NCI-H2029 (cell line): Measurements from ENCODE around the gene CRB3.

Experiments
- DNase-seq: peaks from one replicate; lab custom pipeline; 2025; lab: John Stamatoyannopoulos, UW

CRB3 gene

DNA sequence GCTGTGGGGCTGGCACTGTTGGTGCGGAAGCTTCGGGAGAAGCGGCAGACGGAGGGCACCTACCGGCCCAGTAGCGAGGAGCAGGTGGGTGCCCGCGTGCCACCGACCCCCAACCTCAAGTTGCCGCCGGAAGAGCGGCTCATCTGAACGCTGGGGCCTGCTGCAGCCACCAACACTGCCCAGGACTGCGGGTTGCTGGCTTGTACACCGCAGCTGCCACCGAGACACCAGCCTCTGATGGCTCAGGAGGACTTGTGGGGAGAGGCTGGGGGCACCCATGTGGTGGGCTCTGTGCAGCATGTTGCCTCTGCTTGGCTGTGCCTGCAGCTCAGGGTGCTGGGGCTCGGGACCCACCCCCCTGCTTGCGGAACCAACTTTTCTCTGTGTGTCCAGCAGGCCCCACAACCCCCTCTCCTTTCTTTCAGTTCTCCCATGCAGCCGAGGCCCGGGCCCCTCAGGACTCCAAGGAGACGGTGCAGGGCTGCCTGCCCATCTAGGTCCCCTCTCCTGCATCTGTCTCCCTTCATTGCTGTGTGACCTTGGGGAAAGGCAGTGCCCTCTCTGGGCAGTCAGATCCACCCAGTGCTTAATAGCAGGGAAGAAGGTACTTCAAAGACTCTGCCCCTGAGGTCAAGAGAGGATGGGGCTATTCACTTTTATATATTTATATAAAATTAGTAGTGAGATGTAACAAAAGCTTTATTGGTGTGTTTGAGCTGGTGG is 2.6 kb downstream of the CRB3 start:
- DNase-seq = no peak

DNA sequence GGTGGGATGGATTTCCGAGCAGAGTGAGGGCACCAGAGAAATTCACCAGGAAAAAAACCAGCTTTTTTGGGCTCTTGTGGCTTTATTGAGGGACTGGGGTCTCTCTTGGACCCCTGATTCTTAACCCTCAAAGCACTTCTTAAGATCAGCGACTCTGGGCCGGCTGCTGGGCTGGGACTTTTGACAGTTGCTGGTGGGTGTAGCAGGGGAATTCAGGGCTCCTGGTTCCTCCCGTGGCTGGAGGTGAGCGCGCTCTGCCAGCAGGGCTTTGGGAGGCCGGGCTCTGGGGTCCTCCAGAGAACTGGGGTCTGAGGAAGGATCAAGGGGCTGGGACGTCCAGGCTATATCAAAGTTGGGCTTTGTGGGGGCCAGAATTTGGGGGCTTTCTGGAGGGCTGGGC is 3.3 kb downstream of the CRB3 start:
- DNase-seq = no peak

DNA sequence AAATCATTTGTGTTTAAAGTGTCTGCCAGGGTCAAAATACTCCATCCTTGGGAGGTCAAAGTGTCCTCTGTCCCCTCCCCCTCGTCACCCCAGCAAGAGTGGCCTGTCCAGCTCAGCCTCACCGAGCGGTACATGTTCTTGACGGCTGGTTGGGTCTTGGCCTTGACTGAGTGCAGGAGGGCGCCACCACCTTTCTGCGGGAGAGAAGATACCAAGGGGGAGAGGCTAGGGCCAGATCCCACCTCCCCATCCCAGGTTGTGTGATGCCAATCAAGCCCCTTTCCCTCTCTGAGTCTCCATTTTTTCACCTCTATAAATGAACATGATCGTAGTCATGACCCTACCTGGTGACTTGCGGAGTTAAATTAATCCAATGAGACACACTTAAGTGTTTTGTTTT is 6.1 kb downstream of the CRB3 start:
- no peak for DNase-seq

DNA sequence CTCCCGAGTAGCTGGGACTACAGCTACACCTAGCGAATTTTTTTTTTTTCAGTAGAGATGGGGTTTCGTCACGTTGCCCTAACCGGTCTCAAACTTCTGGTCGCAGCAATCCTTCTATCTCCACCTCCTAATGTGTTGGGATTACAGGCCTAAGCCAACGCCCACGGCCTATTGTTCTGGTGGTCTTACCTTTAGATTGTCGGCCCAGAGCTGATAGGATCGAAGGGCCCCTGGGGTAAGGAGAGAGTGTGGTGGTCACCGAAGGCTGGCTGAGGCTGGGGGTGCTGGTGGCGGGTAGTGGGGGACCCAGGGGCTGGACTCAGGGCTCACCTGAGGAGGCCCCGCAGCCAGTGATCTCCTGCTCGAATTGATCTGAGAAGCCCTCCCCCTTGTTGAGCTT is 7.0 kb downstream of the CRB3 start:
- DNase-seq = no peak

DNA sequence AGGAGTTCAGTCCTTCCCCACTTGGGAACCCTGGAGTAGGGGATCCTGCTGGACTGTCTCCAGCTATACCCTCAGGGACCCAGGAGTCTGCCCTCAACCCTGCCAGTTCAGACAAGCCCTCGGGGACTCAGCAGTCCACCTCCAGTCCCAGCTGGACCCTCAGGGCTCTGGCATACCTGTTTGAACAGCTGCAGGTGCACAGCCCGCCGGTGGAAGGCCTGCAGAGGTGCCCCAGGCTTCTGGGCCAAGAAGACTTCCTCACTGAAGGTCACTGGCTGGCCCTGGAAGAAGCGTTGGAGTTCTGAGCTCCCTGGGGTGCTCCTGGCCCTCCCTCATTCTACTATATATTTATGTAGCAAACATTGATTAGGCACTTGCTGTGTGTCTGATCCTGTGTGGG is 8.6 kb downstream of the CRB3 start:
- DNase-seq = no peak

DNA sequence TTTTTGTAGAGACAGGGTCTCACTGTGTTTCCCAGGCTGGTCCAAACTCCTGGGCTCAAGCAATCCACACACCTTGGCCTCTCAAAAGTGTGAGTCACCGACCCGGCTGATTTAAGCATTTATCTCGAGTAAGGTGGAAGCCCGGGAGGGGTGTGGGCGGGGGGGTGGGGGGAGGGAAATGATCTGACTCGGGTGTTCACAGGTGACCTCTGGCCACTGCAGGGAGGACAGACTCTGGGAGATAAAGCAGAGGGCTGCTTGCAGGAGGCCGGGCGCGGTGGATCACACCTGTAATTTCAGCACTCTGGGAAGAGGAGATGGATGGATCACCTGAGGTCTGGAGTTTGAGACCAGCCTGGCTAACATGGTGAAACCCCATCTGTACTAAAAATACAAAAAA is 9.6 kb downstream of the CRB3 start:
- no peak for DNase-seq

DNA sequence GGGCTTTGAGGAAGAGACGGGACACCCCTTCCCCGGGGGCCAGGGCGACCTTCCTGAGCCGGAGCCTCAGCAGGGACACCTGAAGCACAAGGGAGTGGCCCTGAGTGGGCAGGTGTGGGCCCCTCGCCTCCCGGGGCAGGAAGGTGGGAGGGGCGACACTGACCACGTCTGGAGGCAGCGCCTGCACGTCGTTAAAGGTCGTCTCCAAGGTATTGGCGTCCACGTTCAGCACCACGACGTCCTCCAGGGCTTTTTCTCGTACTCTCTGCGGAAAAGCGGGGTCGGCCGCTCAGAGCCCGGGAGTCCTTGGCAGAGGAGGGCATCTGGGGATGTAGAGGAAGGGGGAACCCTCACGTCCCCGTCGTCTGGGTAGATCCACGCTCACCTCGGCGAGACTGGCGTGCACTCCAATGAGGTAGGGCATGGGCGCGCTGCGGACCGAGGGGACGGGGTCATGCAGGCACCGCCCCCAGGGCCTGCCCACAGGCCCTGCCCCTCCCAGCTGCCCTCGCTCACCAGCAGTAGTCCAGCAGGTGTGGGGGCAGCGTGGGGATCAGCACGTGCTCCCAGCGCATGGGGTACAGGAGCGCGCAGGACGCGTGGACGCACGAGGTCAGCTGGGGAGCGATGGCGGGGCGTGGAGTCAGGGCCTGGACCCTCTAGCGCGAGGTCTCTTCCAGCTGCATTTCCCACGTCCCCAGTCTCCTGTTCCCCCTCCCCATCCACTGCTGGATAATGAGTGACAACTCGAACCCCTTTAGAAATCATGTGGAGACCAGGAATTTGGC is 11.4 kb downstream of the CRB3 start:
- DNase-seq = no peak

DNA sequence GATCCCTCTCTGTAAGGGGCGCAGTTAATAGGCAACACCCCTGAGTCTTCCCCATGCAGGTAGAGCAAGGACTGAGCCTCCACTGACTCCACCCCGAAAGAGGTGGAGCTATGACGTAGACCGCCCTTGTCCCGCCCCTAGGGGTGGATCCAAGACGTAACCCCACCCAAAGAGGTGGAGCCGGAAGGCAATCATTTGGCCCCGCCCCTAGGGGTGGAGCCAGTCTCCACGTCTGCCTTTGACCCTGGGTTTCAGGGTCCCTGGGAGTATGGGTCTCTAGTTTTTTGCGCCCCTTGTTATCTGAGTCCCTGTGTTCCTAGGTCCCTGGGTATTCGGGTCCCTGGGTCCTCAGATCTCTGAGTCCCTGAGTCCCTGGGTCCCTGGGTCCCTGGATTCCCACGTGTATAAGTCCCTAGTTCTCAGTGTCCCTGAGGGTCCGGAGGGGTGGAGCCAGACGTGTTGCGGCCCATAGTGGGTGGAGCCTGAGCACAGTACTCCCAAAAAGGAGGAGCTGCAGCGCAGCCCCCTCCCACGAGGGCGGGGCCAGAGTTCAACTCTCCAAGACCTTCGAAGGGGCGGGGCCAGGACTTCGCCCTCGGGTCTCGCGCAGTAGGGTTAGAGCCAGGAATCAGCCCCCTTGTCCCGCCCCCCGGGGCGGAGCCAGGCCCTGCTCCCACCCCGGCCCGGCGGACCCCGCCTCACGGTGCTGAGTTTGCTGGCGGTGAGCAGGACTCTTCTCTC is 12.3 kb downstream of the CRB3 start:
- DNase-seq = no peak

DNA sequence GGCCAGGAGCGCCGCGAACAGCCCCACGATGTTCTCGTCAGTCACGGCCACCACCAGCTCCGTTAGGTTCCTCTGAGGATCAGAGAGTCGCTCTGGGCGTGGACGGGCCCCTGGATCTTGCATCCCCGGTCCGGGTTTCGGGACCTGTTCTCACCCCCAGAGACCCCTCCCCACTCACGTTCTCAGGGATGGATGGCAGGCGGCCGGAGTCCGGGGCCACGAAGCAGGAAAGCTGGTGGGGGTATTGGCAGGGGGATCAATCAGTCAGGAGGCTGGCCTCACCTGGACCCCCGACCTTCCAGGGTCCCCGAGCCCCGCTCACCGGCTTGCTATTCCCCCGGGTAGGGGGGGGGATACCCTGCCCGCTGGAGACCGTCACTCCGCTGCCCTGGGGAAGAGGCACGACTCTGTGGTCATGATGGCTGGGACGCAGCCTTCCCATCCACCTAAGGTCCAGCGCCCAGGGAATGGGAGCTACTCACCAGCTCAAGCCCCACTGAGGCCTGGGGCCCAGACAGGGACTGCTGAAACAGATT is 12.9 kb downstream of the CRB3 start:
- DNase-seq = no peak

DNA sequence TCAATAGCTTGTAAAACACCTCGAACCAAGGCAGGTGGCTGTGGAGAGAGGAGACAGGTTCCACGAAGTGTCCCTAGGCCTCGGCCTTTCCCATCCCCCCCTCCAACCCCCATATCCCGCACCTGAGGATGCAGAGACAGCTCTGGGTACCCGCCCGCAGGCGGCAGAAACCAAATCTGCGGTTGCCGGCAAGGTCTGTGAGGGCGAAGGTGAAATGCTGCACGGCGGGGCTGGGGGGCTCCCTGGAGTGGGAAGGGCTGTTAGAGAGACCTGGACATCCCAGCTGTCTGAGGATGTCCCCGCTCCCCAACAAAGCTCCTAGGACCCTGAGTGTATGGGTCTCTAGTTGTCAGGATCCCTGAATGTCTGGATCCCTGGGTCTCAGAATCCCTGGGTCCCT is 14.7 kb downstream of the CRB3 start:
- no peak for DNase-seq

DNA sequence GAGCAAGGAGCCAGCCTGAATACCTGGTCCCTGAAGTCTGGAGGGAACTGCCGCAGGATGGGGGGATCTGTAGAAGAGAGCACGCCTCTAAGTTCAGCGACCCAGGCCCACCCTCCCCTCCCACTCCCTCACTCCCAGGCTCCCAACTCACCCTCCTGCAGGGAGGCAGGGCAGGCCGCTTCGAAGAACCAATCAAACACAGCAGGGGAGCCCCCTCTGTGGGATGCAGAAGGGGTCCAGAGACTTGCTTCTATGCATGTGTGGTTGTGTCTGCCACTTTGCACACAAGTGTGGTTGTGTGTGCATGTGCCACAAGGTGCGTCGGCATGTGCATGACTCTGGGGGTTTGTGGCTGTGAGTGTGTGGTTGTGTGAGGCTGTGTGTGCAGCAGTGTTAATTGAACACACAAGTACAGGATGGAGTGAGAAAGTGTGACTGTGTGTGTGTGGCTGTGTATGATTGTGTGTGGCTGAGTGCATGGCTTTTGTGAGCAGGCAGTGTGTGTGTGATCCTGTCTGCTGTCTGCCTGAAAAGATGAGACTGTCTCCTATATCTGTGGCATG is 15.8 kb downstream of the CRB3 start:
- no peak for DNase-seq

DNA sequence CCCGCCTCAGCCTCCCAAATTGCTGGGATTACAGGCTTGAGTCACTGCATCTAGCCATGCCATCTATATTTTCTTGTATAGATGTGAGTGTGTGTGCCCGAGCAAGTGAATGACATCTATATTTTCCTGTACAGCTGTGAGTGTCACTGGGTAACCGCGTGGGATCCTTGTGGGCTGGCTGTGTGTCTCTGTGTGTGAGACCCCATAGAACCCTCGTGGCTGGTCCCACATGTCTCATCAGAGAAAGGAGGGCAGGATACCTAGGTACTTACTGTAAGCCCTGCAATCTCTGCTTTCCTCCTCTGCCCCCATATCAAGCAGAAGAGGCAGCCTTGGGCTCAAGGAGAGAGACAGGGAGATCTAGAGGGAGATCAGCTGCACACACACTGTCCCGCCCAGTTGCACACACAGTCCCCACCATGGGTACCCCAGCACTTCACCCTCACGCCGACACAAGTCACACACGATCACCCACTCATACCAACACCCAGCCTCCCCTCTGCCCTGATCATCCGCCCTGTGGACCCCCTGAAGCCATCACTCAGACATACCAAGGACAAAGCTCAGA is 16.9 kb downstream of the CRB3 start:
- DNase-seq = no peak

DNA sequence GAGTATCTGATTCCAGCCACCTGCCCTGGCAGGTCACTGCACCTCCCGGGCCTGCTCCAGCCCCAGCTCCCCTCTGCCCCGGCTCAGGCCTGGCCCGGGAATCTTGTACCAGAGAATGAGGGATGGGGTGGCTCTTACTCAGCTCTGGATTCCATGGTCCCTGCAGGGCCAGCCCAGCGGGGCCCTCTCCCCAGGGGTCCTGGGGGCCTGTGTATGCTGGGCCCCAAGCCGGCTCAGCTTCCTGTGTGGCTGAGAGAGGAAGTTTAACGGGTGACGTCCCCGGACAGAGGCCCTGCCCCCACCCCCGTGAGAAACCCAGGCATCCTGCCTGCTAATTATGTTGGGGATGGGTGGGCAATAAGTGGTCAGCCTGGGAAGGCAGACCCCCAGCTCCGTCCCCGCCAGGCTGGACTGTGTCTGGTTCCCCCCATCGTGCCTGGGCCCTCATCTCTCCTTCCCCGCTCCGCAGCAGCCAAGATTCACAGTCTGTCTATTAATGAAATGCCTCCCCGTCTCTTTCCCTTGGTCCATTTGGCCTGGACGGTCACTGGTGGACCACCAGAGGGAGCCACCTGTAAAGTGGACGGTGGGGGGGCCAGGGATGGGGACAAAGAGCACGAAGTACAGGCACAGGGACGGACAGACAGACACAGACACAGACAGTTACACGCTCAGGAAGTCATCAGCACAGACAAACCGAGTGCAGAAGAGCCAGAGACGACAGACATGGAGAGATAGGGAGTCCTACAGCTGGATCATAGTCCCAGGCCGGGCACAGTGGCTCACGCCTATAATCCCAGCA is 17.7 kb downstream of the CRB3 start, which contains the start of gene DENND1C:
TSS of gene DENND1C (minus strand) at position 247 of the 802 bp plus-strand sequence. CDS start at position 155, 92 bp downstream.
- DNase-seq = no peak

DNA sequence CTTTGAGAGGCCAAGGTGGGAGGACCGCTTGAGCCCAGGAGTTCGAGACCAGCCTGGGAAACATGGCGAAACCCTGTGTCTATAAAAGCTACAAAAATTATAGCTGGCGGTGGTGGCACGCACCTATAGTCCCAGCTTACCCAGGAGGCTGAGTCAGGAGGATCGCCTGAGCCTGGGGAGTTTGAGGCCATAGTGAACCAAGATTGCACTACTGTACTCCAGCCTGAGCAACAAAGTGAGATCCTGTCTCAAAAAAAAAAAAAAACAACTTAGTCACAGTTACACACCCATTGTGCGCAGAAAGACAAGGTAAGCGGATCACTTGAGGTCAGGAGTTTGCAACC is 18.2 kb downstream of the CRB3 start:
- DNase-seq = no peak

DNA sequence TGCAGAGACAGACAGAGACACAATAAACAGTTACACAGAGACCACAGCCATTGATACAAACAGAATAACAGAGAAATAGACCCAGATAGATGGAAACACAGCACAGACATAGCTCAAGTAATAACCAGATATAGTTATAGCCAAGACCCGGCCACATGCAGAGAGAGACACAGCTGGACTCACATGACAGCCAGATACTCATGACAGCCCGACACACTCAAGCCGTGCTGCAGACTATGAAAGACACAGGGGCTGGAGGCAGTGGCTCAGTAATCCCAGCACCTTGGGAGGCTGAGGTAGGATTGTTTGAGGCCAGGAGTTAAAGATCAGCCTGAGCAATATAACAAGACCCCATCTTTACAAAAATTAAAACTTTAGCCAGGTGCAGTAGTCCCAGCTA is 19.2 kb downstream of the CRB3 start:
- no peak for DNase-seq

DNA sequence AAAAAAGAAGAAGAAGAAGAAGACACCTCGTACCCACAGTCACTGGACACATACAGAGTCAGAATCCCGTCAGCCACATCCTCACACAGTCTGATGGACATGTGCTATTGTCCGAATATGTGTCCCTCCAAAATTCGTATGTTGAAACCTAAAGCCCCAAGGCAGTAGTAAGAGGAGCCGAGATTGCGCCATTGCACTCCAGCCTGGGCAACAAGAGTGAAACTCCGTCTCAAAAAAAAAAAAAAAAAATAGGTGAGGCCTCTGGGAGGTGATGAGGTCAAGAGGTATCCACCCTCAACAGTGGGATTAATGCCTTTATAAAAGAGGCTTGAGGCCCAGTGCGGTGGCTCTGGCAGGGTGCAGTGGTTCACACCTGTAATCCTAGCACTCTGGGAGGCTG is 20.2 kb downstream of the CRB3 start:
- DNase-seq = no peak

DNA sequence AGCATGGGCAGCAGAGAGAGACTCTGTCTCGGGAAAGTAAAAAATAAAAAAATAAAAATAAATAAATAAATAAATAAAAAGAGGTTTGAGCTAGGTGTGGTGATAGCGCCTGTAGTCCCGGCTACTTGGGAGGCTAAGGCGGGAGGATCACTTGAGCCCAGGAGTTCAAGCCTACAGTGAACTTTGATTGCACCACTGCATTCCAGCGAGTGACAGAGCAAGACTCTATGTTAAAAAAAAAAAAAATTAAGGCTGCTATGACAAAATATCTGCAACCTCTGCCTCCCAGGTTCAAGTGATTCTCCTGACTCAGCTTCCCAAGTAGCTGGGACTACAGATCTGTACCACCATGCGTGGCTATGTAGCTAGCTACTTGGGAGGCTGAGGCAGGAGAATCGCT is 20.8 kb downstream of the CRB3 start:
- no peak for DNase-seq

DNA sequence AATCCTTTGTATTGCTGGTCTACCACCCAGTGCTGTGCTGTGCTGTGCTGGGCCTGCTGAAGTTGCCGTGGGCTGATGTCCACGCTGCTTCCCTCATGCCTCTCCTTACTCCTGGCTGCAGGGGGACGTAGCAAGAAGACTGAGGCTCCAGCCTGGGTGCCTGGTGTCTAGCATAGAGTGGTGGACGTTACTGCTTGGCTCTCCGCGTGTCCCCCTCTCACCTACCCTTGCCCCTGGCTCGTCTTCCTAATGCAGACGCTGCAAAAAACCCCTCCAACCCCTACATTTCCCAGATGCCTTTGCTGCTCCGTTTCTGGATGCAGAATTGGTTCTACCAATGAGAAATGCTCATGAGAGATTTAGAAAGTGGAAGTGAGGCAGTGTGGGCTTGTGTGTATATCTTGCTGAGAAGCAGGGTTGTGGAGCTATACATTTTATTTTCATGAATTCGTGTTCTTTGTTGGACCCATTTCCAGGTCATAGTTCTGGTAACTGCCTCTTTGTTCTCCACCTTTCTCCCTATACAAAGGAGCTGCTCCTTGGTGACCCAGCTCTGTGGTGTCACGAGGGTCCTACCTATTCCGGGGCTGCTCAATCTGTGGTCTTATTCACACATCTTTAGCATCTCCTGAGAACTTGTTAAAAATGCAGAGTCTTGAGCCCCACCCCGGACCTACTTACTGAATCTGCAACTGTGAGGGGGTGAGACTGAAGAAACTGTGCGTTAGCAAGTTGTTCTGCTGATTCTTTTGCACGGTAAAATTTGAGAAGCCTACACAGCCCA is 25.4 kb downstream of the CRB3 start:
- no peak for DNase-seq

DNA sequence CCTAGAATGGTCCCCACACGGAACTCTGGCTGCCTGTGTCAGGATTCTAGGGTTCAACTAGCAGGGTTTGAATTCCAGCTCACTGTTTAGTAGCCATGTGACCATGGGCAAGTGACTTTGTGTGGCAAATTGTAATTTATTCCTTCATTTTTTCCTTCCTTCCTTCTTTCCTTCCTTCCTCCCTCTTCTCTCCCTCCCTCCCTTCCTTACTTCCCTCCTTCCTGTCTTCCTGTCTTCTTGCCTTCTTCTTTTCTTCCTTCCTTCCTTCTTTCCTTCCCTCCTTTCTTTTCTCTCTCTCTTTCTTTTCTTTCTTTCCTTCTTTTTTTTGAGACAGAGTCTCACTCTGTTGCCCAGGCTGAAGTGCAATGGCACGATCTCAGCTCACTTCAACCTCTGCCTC is 26.1 kb downstream of the CRB3 start:
- DNase-seq = no peak

DNA sequence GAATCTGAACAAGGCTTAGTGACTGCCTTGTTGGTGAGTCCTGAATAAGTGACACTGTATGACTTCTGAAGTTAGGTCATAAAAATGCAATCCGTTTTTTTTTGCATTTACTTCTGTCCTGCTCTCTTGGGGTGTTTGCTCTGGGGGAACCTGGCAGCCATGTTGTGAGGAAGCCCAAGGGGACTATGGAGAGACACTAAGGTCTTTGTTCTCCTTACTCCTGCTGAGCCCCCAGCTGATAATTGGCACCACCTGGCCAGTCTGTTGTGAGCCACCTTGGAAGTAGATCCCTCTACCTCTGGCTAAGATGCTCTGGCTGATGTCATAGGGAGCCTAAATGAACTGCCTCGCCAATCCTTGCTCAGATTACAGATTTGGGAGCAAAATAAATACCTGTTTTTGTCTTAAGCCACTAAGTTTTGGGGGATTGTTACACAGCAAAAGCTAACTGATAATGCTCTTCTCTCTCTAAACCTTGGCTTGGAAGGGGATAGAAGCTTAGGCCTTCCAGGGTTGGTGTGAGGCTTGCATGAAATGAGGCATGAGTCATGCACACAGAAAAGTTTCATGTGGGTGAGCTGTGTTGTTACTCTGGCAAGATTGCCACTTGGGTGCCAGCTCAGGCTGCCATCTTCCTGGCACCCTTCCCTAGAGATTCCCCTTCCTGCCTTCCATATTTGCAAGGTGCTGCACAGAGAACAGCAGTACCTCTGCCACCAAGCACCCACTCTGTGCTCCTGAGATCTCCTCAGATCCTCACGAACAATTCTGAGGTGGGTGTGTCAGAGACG is 27.9 kb downstream of the CRB3 start:
- DNase-seq = no peak
